ENCODE results near the gene C1orf21. TPM values are rescaled to one million over a fixed set of nuclear protein-coding genes. Genes with fewer than 3 reads are reported as not detected.
A peak's percentile ranks its signal among the peaks of the same experiment; 100 is the strongest.

The C1orf21 gene
- polyA plus RNA-seq, 1 donor (not counting 4 experiments of a cell fraction or from before 2014, with no cell fraction given) = 44.3 TPM

GRCh38 chr1:184492536-184492935, 105.7 kb downstream of the C1orf21 start:
- FAIRE-seq (no peak), DNase-seq (ENCODE audit: low read depth, low spot score) (no peak)
- Histone ChIP-seq H3K36me3 (ENCODE audit: control insufficient read depth in 2 of 2, extremely low read depth in 1 of 2, insufficient read depth in 2 of 2, low read length in 2 of 2) (no peaks in the 10 kb centered on the region), H3K27me3 (ENCODE audit: control insufficient read depth, extremely low read depth, insufficient read depth, low read length) (no peaks in the 10 kb centered on the region), H3K79me2 (ENCODE audit: control insufficient read depth, insufficient read depth, low read length) (peaks cover 31% of the 10 kb centered on the region), H3K9me1 (ENCODE audit: control insufficient read depth, extremely low read depth, insufficient read depth, low read length) (no peaks in the 10 kb centered on the region), H3K4me1 (ENCODE audit: control insufficient read depth, extremely low read depth, insufficient read depth, low read length) (peaks cover 25% of the 10 kb centered on the region), H3K27ac (ENCODE audit: control insufficient read depth, insufficient read depth, low read length) (no peak overlapping the region), H3K4me3 (ENCODE audit: control insufficient read depth in 2 of 3, extremely low read depth in 1 of 3, insufficient read depth in 2 of 3, low read depth in 1 of 3, low read length in 3 of 3) (no peak overlapping the region), H4K20me1 (ENCODE audit: control insufficient read depth, extremely low read depth, insufficient read depth, low read length) (no peaks in the 10 kb centered on the region), H3K4me2 (ENCODE audit: control insufficient read depth, extremely low read depth, insufficient read depth, low read depth, low read length) (peak overlapping the region; percentile 33), H2AFZ (ENCODE audit: control insufficient read depth, low read length) (no peak overlapping the region), H3K9me3 (ENCODE audit: control insufficient read depth, low read depth, low read length) (no peaks in the 10 kb centered on the region), H3K9ac (ENCODE audit: control insufficient read depth, extremely low read depth, insufficient read depth, low read length) (no peak overlapping the region)
- TF ChIP-seq EZH2 (IDR thresholded peaks at IDR 0.05; ENCODE audit: low read length) = no peak
- no peak for TF ChIP-seq CTCF (optimal IDR thresholded peaks at IDR 0.05 in 1 of 3, IDR thresholded peaks at IDR 0.05 in 1 of 3, conservative IDR thresholded peaks at IDR 0.05 in 1 of 3; ENCODE audit: extremely low read depth in 1 of 3, insufficient read depth in 2 of 3, low read length in 3 of 3)
- dilution Hi-C loops (cut with MboI; ENCODE audit: extremely low pct_ligation_motif_present, low sequenced_read_pairs) = no loop called here

- Histone ChIP-seq H3K4me1 (ENCODE audit: control insufficient read depth, extremely low read depth, insufficient read depth, low read length) (peaks cover 25% of the 10 kb centered on the region), H4K20me1 (ENCODE audit: control insufficient read depth, extremely low read depth, insufficient read depth, low read length) (no peaks in the 10 kb centered on the region), H3K4me2 (ENCODE audit: control insufficient read depth, extremely low read depth, insufficient read depth, low read depth, low read length) (no peak overlapping the region), H3K27ac (ENCODE audit: control insufficient read depth, insufficient read depth, low read length) (no peak overlapping the region), H3K9ac (ENCODE audit: control insufficient read depth, extremely low read depth, insufficient read depth, low read length) (no peak overlapping the region), H3K4me3 (ENCODE audit: control insufficient read depth in 2 of 3, extremely low read depth in 1 of 3, insufficient read depth in 2 of 3, low read depth in 1 of 3, low read length in 3 of 3) (no peak overlapping the region), H3K36me3 (ENCODE audit: control insufficient read depth in 2 of 2, extremely low read depth in 1 of 2, insufficient read depth in 2 of 2, low read length in 2 of 2) (no peaks in the 10 kb centered on the region), H3K9me3 (ENCODE audit: control insufficient read depth, low read depth, low read length) (no peaks in the 10 kb centered on the region), H3K27me3 (ENCODE audit: control insufficient read depth, extremely low read depth, insufficient read depth, low read length) (no peaks in the 10 kb centered on the region), H3K9me1 (ENCODE audit: control insufficient read depth, extremely low read depth, insufficient read depth, low read length) (no peaks in the 10 kb centered on the region), H3K79me2 (ENCODE audit: control insufficient read depth, insufficient read depth, low read length) (peaks cover 23% of the 10 kb centered on the region), H2AFZ (ENCODE audit: control insufficient read depth, low read length) (no peak overlapping the region)
- dilution Hi-C loops (cut with MboI; ENCODE audit: extremely low pct_ligation_motif_present, low sequenced_read_pairs) = no loop called here
- FAIRE-seq (peak; percentile 39), DNase-seq (ENCODE audit: low read depth, low spot score) (no peak)
- TF ChIP-seq EZH2 (IDR thresholded peaks at IDR 0.05; ENCODE audit: low read length) = no peak
- TF ChIP-seq CTCF (optimal IDR thresholded peaks at IDR 0.05 in 1 of 3, IDR thresholded peaks at IDR 0.05 in 1 of 3, conservative IDR thresholded peaks at IDR 0.05 in 1 of 3; ENCODE audit: extremely low read depth in 1 of 3, insufficient read depth in 2 of 3, low read length in 3 of 3) = no peak
These were observed 107.2 kb downstream of the C1orf21 start for GRCh38 chr1:184493987-184494388.
